GM12801 (cell line): ENCODE results near the gene HIVEP1.

Experiments
- CTCF ChIP-seq: IDR thresholded peaks from one replicate; pipeline ENCODE4 v1.5.1; 2011; ENCODE audit warnings: control low read depth; ENCODE audit not compliant: insufficient read length; ENCODE audit errors: extremely low read depth

HIVEP1 gene

GRCh38 chr6:12007887-12008286, 4.2 kb upstream of the HIVEP1 start:
- TF ChIP-seq CTCF: no peak

- no peak for TF ChIP-seq CTCF
These were observed 3.5 kb upstream of the HIVEP1 start for GRCh38 chr6:12008366-12009179.

GRCh38 chr6:12009180-12009685, 2.9 kb upstream of the HIVEP1 start:
- TF ChIP-seq CTCF: no peak

- no peak for TF ChIP-seq CTCF
These were observed 2.1 kb upstream of the HIVEP1 start for GRCh38 chr6:12009876-12010634.

DNA sequence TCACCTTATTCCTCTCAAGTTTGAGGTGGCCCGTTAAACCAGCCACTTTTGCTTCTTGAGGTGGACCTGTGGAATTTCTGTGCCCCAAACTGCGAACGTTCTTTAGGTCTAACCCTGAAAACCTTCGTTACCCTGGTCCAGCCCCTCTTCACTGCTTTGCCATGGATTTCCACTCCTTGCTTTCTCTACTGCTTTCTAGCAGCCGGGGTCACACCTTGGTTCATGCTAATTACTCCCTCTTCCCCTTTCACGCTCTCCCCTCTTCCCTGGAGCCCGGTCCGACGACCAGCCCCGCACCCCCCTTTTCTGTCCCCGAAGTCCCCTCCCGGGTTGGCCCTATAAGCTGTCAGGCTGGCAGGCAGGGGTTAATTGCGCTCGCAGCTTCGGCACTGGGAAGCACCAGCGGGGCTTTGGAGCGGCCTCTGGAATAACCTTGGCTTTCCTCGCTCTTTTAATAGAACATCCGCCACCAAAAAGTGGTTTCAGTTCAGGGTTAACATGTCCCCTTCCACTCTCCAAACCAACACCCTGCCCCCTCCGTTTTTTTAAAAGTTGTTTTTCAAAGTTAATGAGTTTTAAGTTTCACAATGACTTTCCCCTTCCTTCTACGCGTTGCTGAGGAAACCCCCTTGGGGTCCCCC, 1.4 kb upstream of the HIVEP1 start:
- no peak for TF ChIP-seq CTCF

GRCh38 chr6:12011276-12012037, 655 bp upstream of the HIVEP1 start:
- no peak for TF ChIP-seq CTCF
